Tibial nerve (tissue), 4 donors: Measurements from ENCODE around the gene GSTK1.

ENCODE experiments used
- EP300 ChIP-seq, 2 donors: sonication (generic); formaldehyde crosslinking; IDR thresholded peaks; one replicate each; pipeline ENCODE4 v1.6.1; 2017; ENCODE audit warnings: antibody characterized with exemption in 2 of 2, mild to moderate bottlenecking in 1 of 2
- POLR2A ChIP-seq, 2 donors: fragments of 450-650 bp; IDR thresholded peaks; one replicate each; pipeline ENCODE4 v1.6.1; 2017; ENCODE audit warnings: antibody characterized with exemption in 2 of 2, mild to moderate bottlenecking in 2 of 2, moderate library complexity in 2 of 2
- TF ChIP-seq, protein P1 (sequence below), 5 experiments: fragments of 200-600 bp in 3 of 5; fragments of 450-650 bp in 2 of 5; sonication (generic) in 3 of 5; IDR thresholded peaks; one replicate each; pipeline ENCODE4 v1.5.1; 2016 to 2019; ENCODE audit warnings: antibody characterized with exemption in 5 of 5, mild to moderate bottlenecking in 3 of 5, moderate library complexity in 2 of 5

DNA sequence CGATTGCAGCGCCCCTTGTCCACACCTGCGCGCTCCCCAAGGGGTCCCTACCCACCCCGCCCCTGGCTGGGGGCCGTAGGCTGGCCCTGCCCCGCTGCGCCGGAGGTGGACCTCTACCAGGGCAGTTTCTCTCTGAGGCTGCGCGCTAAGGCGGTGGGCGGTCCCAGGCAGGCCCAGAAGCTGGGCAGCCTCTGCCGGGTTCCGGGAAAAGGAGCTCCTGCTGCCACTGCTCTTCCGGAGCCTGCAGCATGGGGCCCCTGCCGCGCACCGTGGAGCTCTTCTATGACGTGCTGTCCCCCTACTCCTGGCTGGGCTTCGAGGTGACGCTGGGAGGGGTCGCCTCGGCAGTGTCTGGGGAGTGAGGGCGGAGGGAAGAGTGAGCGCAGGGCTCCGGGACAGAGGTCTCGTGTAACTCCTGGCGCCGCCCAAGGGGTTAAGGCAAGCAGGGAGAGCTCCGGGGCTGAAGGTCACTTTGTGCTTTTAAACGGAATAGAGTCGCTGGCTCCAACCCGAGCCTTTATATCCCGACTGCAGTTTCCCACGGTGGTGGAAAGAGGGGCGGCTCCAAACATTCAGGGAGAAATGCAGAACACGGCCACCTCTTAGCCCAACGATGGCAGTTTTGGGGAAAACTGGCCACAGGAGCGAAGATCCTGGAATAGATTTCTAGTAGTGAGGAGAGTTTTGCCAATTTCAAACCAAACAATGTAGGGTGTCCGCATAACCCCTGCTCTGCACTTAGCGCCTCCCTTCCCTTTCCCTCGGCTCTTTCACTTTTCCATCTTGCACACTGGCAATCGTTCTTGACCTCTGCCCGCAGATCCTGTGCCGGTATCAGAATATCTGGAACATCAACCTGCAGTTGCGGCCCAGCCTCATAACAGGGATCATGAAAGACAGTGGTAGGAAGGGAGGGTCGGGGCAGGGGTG, at the start of gene GSTK1:
- TF ChIP-seq, protein P1, sequence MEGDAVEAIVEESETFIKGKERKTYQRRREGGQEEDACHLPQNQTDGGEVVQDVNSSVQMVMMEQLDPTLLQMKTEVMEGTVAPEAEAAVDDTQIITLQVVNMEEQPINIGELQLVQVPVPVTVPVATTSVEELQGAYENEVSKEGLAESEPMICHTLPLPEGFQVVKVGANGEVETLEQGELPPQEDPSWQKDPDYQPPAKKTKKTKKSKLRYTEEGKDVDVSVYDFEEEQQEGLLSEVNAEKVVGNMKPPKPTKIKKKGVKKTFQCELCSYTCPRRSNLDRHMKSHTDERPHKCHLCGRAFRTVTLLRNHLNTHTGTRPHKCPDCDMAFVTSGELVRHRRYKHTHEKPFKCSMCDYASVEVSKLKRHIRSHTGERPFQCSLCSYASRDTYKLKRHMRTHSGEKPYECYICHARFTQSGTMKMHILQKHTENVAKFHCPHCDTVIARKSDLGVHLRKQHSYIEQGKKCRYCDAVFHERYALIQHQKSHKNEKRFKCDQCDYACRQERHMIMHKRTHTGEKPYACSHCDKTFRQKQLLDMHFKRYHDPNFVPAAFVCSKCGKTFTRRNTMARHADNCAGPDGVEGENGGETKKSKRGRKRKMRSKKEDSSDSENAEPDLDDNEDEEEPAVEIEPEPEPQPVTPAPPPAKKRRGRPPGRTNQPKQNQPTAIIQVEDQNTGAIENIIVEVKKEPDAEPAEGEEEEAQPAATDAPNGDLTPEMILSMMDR (IDR thresholded peaks at IDR 0.05), result no peak
- TF ChIP-seq POLR2A (IDR thresholded peaks at IDR 0.05) (peak; percentile 26 to 72), EP300 (IDR thresholded peaks at IDR 0.05) (peak; percentile 18 to 79)
